Mucosa of descending colon (tissue), 3 donors: ENCODE results near the gene LRP1B. TPM values are rescaled to one million over a fixed set of nuclear protein-coding genes. Genes with fewer than 3 reads are reported as not detected.

Source experiments
- ATAC-seq: fragments of 200-7000 bp; cut with Tn5 transposase; one replicate; pipeline ENCODE4 v1.9.1; 2020; ENCODE audit warnings: mild to moderate bottlenecking, moderate library complexity
- DNase-seq, 3 donors: peaks; one replicate each; pipeline ENCODE4 v3.0.0-alpha.2; 2020
- H3K36me3 ChIP-seq: fragments of 200-600 bp; one replicate; pipeline ENCODE4 v1.8.0; 2021; ENCODE audit warnings: low read depth, mild to moderate bottlenecking
- H3K4me1 ChIP-seq: fragments of 200-600 bp; one replicate; pipeline ENCODE4 v1.8.0; 2021; ENCODE audit warnings: low read depth, mild to moderate bottlenecking
- H3K4me3 ChIP-seq: fragments of 200-600 bp; one replicate; pipeline ENCODE4 v1.8.0; 2021; ENCODE audit warnings: mild to moderate bottlenecking
- H3K9me3 ChIP-seq: fragments of 200-600 bp; one replicate; pipeline ENCODE4 v1.8.0; 2021; ENCODE audit warnings: mild to moderate bottlenecking
- intact Hi-C, 2 donors: fragments of 100-400 bp; cut with DNase I in 1 of 2; cut with micrococcal nuclease in 1 of 2; formaldehyde crosslinking; loops; one replicate each; pipeline versions ENCODE4 v1.11.0 to v1.11.1; 2022; cut with DNase I, micrococcal nuclease
- total RNA-seq, 3 donors: library from RNA; stranded (reverse); fragmentation: NEBNext Ultra II Directional in 2 of 3; extraction: Animal tissue kit (Norgen Biotek cat#: 25700) in 2 of 3; gene quantifications; one replicate each; pipeline versions ENCODE4 v1.2.1 to v1.2.4, GENCODE V29; 2021 to 2023
- TF ChIP-seq, protein P1 (sequence below): fragments of 200-600 bp; IDR thresholded peaks from one replicate; pipeline ENCODE4 v1.8.0; 2022; ENCODE audit warnings: antibody characterized with exemption, mild to moderate bottlenecking
- donor health status: DM: no; HTN: no; CAD: no; lungs with moderate emphysema.
- donor health status: DM: no; HTN: no; CAD: no.
- donor health status: DM: no; HTN: yes; CAD: no.

Gene LRP1B
- total RNA-seq, 3 donors from 2014 or later = 0.12 to 1.6 (median 0.20) TPM

DNA sequence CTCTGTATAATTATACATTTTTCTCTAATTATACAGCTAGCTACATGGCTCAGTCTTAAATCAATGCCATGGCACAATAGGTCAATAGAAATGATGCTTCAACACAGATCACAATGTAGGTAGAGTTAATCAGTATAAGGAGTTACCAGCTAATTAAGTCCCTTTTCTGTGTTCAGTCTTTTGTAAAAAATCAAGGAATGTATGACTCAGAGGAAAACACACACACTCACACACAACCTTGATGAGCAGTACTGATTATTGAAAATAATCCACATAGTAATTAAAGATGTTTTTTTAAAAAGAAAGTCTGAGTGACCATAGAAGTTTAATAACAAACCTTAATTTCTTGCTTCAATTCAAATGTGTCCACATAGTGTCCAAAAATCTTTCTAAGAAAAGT is 691.3 kb downstream of the LRP1B start:
- ATAC-seq = no peak
- intact Hi-C loops = no loop called here
- TF ChIP-seq, protein P1, sequence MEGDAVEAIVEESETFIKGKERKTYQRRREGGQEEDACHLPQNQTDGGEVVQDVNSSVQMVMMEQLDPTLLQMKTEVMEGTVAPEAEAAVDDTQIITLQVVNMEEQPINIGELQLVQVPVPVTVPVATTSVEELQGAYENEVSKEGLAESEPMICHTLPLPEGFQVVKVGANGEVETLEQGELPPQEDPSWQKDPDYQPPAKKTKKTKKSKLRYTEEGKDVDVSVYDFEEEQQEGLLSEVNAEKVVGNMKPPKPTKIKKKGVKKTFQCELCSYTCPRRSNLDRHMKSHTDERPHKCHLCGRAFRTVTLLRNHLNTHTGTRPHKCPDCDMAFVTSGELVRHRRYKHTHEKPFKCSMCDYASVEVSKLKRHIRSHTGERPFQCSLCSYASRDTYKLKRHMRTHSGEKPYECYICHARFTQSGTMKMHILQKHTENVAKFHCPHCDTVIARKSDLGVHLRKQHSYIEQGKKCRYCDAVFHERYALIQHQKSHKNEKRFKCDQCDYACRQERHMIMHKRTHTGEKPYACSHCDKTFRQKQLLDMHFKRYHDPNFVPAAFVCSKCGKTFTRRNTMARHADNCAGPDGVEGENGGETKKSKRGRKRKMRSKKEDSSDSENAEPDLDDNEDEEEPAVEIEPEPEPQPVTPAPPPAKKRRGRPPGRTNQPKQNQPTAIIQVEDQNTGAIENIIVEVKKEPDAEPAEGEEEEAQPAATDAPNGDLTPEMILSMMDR = no peak

DNA sequence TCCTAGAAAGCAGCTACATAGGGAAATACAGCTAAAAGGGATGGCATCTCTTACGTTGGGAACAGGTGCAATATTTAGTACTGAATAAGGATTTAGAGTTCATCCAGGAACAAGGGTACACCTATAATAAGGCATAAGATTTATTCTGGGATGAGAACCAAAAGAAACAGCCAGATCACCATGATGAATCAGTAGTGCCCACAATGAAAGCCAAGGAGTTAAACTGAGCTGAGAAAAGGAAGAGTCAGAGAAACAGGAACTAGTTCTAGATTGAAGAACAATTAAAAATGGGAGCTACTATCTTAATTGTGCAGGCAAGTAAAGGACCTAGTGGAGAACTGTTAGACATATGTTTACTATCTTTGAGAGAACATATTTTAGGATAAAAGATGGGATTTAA is 692.3 kb downstream of the LRP1B start:
- no peak for ATAC-seq
- no peaks in the 10 kb centered on the region for H3K4me1 ChIP-seq
- TF ChIP-seq, protein P1 = no peak
- no peaks in the 10 kb centered on the region for H3K9me3 ChIP-seq
- intact Hi-C loops = no loop called here
- DNase-seq = no peak
- H3K4me3 ChIP-seq = no peak overlapping the region
- H3K36me3 ChIP-seq = no peaks in the 10 kb centered on the region

More for the DNA sequence above, 691.3 kb downstream of the LRP1B start:
- no peak for DNase-seq
- no peaks in the 10 kb centered on the region for H3K36me3 ChIP-seq
- H3K4me3 ChIP-seq = no peak overlapping the region
- no peaks in the 10 kb centered on the region for H3K9me3 ChIP-seq
- no peaks in the 10 kb centered on the region for H3K4me1 ChIP-seq

DNA sequence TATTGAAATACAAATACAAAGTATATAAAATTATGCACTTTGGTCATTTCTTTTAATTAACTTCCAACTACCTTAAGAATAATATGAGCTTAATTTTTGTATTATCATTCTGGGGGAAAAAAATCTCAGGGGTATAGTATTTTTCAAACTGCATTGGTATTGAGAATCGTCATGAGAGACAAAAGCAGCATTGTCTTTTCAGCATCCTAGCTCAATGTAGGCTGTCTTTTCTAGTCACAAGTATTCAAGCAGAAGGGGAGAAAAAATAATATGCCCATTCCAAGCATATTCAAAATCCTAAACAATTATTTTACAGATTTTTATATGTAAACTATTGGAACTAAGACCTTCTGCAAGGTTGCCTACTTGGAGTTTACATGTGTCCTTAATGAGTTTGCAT is 693.3 kb downstream of the LRP1B start:
- Histone ChIP-seq H3K9me3 (no peaks in the 10 kb centered on the region), H3K4me3 (no peak overlapping the region), H3K36me3 (no peaks in the 10 kb centered on the region), H3K4me1 (no peaks in the 10 kb centered on the region)
- intact Hi-C loops = no loop called here
- no peak for ATAC-seq
- no peak for DNase-seq
- TF ChIP-seq, protein P1 = no peak

DNA sequence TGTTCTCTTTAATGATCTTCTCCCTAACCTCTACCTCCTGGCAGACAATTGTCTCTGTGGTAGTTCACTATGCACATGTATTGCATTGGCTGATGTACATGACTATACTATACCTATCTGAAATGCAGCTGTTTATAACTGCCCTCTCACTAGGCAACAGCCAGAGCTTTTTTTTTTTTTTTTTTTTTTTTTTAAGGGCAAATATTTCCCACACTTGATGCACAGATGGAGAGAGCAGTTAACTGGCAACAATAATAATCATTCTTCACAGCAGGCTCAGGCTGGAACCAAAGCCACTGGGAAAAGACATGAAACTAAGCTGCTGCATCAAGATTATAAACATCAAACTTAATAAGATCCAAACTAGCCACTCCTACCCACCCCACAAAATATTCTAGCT is 707.7 kb downstream of the LRP1B start:
- intact Hi-C loops = no loop called here
- TF ChIP-seq, protein P1 = no peak
- ATAC-seq (no peak), DNase-seq (no peak)
- H3K36me3 ChIP-seq = no peaks in the 10 kb centered on the region
- no peaks in the 10 kb centered on the region for H3K9me3 ChIP-seq
- no peak overlapping the region for H3K4me3 ChIP-seq
- H3K4me1 ChIP-seq = no peaks in the 10 kb centered on the region

DNA sequence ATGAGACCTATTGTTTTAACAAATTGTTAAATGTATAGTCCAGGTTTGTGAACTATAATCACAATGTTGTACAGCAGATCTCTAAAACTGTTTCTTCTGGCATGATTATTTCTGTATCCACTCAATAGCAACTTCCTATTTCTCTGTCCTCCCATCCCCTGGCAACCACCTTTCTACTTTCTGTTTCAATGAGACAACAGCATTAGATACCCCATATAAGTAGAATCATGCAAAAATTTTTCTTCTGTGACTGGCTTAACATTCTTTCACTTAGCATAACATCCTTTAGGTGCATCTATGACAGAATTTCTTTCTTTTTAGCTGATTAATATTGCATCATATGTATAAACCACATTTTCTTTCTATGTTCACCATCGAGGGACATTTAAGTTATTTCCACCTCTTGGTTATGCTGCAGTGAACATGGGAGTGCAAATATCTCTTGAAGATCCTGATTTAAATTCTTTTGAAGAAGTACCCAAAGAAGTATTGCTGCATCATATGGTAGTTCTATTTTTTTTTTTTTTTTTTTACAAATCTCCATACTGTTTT is 713.5 kb downstream of the LRP1B start:
- Histone ChIP-seq H3K36me3 (no peaks in the 10 kb centered on the region), H3K9me3 (no peaks in the 10 kb centered on the region), H3K4me1 (no peaks in the 10 kb centered on the region), H3K4me3 (no peak overlapping the region)
- ATAC-seq (no peak), DNase-seq (no peak)
- intact Hi-C loops = no loop called here
- TF ChIP-seq, protein P1 = no peak

DNA sequence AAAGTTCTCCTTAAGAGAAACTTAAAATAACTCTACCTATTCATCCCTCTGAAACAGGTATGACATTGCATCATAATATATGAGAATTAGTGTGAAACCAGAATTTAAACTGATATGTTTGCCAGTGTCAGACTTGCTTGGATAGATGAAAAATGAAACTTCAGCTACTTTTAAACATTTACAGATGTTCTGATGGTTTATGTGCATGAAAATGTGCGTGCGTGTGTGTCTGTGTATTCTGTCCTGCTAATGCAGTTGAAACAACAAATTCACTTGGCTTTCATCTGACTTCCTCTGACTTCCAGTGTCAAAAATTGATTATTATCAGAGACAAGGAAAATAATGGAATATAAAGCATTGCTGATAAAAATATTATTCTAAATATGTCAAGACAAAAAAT is 719.4 kb downstream of the LRP1B start:
- DNase-seq (no peak), ATAC-seq (no peak)
- no peak overlapping the region for H3K4me3 ChIP-seq
- TF ChIP-seq, protein P1 = no peak
- H3K4me1 ChIP-seq = no peaks in the 10 kb centered on the region
- intact Hi-C loops = no loop called here
- no peaks in the 10 kb centered on the region for H3K36me3 ChIP-seq
- no peaks in the 10 kb centered on the region for H3K9me3 ChIP-seq
